Measurements from ENCODE around the gene CBY3.
"Not testable (repeated sequence)": the region's sequence is repeated elsewhere in the genome, so short reads cannot be mapped to it uniquely, and the experiment has no call there.

The CBY3 gene

GRCh38 chr5:179716286-179716685 lies 35.5 kb upstream of the CBY3 start:
- DNase-seq (ENCODE audit: extremely low read depth, low read depth): no peak
- no peak for TF ChIP-seq CTCF (IDR thresholded peaks at IDR 0.05; ENCODE audit: low read depth, low read length)

- DNase-seq (ENCODE audit: extremely low read depth, low read depth): no peak
- no peak for TF ChIP-seq CTCF (IDR thresholded peaks at IDR 0.05; ENCODE audit: low read depth, low read length)
These were observed 19.6 kb upstream of the CBY3 start for GRCh38 chr5:179700401-179700918.

- no peak for DNase-seq (ENCODE audit: extremely low read depth, low read depth)
- TF ChIP-seq CTCF (IDR thresholded peaks at IDR 0.05; ENCODE audit: low read depth, low read length): no peak
These were observed 18.9 kb upstream of the CBY3 start for GRCh38 chr5:179699616-179700237.

- TF ChIP-seq CTCF (IDR thresholded peaks at IDR 0.05; ENCODE audit: low read depth, low read length): no peak
- DNase-seq (ENCODE audit: extremely low read depth, low read depth): no peak
These were observed 18.2 kb upstream of the CBY3 start, which contains the start of gene CANX for GRCh38 chr5:179698935-179699615. TSS of gene CANX (plus strand) at chr5:179698967. CDS start at chr5:179705682, 6,715 bp downstream.

- no peak for TF ChIP-seq CTCF (IDR thresholded peaks at IDR 0.05; ENCODE audit: low read depth, low read length)
- peak; percentile 98 for DNase-seq (ENCODE audit: extremely low read depth, low read depth)
These were observed 17.4 kb upstream of the CBY3 start for GRCh38 chr5:179697993-179698934.

- DNase-seq (ENCODE audit: extremely low read depth, low read depth): not testable (repeated sequence)
These were observed 16.7 kb upstream of the CBY3 start for GRCh38 chr5:179697543-179697942.

- DNase-seq (ENCODE audit: extremely low read depth, low read depth): no peak
- TF ChIP-seq CTCF (IDR thresholded peaks at IDR 0.05; ENCODE audit: low read depth, low read length): no peak
These were observed 16.3 kb upstream of the CBY3 start for GRCh38 chr5:179697108-179697507.

All from AG09319 (cell line).